ENCODE measurements around the gene WDR55.

WDR55 gene

GRCh38 chr5:140694276-140694675 lies 29.6 kb downstream of the WDR55 start:
- H4K20me1 ChIP-seq (ENCODE audit: insufficient read depth, low read length, poor library complexity, severe bottlenecking) = peaks cover 13% of the 10 kb centered on the region
- H3K9me2 ChIP-seq (replicated peaks; ENCODE audit: low read depth, low read length) = no peaks in the 10 kb centered on the region
- no peaks in the 10 kb centered on the region for H3K27me3 ChIP-seq (ENCODE audit: insufficient read depth, low read length, poor library complexity, severe bottlenecking)
- no peak for TF ChIP-seq EZH2phosphoT487 (IDR thresholded peaks at IDR 0.05; ENCODE audit: borderline replicate concordance)
- TF ChIP-seq, protein P1, sequence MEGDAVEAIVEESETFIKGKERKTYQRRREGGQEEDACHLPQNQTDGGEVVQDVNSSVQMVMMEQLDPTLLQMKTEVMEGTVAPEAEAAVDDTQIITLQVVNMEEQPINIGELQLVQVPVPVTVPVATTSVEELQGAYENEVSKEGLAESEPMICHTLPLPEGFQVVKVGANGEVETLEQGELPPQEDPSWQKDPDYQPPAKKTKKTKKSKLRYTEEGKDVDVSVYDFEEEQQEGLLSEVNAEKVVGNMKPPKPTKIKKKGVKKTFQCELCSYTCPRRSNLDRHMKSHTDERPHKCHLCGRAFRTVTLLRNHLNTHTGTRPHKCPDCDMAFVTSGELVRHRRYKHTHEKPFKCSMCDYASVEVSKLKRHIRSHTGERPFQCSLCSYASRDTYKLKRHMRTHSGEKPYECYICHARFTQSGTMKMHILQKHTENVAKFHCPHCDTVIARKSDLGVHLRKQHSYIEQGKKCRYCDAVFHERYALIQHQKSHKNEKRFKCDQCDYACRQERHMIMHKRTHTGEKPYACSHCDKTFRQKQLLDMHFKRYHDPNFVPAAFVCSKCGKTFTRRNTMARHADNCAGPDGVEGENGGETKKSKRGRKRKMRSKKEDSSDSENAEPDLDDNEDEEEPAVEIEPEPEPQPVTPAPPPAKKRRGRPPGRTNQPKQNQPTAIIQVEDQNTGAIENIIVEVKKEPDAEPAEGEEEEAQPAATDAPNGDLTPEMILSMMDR (conservative IDR thresholded peaks at IDR 0.05; ENCODE audit: low read length) = no peak
- no peak overlapping the region for H3K4me3 ChIP-seq (ENCODE audit: low read length, poor library complexity, severe bottlenecking)
- no peak overlapping the region for H2AFZ ChIP-seq (ENCODE audit: low read length)
- H3K9ac ChIP-seq (ENCODE audit: low read depth, low read length, poor library complexity, severe bottlenecking) = no peak overlapping the region
- peaks cover 51% of the 10 kb centered on the region for H3K79me2 ChIP-seq (ENCODE audit: insufficient read depth, low read length)
- peaks cover 13% of the 10 kb centered on the region for H3K4me1 ChIP-seq (ENCODE audit: insufficient read depth, low read length, poor library complexity, severe bottlenecking)
- no peaks in the 10 kb centered on the region for H3K9me3 ChIP-seq (ENCODE audit: insufficient read depth, low read depth, low read length)
- peak overlapping the region; percentile 82 for H3K4me2 ChIP-seq (ENCODE audit: low read depth, low read length, poor library complexity, severe bottlenecking)
- H3F3A ChIP-seq (ENCODE audit: low read depth) = no peaks in the 10 kb centered on the region
- peaks cover 44% of the 10 kb centered on the region; the same call in 1 of the 2 replicates for H3K36me3 ChIP-seq (ENCODE audit: insufficient read depth, low read length)

DNA sequence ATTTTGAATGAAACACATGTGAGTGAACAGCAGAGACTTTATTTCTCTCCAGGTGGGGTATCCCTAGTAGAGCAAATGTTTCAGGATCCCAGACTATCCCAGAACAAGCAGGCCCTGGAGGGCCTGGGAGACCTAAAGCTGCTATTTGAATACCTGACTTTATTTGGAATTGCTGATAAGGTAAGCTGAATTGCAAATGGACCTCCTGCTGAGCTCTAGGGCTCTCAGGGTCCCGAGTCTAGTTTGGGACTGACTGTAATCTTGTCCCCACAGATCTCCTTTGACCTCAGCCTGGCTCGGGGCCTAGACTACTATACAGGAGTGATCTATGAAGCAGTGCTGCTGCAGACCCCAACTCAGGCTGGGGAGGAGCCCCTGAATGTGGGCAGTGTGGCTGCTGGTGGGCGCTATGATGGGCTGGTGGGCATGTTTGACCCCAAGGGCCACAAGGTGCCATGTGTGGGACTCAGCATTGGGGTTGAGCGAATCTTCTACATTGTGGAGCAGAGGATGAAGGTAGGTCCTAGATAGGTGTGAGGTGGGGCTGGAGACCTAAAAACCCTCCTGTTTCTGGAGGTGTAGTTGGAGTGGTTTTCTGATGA lies 32.3 kb downstream of the WDR55 start:
- H4K20me1 ChIP-seq (ENCODE audit: insufficient read depth, low read length, poor library complexity, severe bottlenecking) = peaks cover 20% of the 10 kb centered on the region
- peaks cover 46% of the 10 kb centered on the region for H3K79me2 ChIP-seq (ENCODE audit: insufficient read depth, low read length)
- H3K27me3 ChIP-seq (ENCODE audit: insufficient read depth, low read length, poor library complexity, severe bottlenecking) = no peaks in the 10 kb centered on the region
- no peak overlapping the region for H2AFZ ChIP-seq (ENCODE audit: low read length)
- H3K9me3 ChIP-seq (ENCODE audit: insufficient read depth, low read depth, low read length) = no peaks in the 10 kb centered on the region
- no peak overlapping the region for H3K9ac ChIP-seq (ENCODE audit: low read depth, low read length, poor library complexity, severe bottlenecking)
- no peak overlapping the region for H3K4me3 ChIP-seq (ENCODE audit: low read length, poor library complexity, severe bottlenecking)
- H3F3A ChIP-seq (ENCODE audit: low read depth) = no peaks in the 10 kb centered on the region
- H3K9me2 ChIP-seq (replicated peaks; ENCODE audit: low read depth, low read length) = no peaks in the 10 kb centered on the region
- H3K4me1 ChIP-seq (ENCODE audit: insufficient read depth, low read length, poor library complexity, severe bottlenecking) = peaks cover 21% of the 10 kb centered on the region
- peaks cover 47% of the 10 kb centered on the region; the same call in 1 of the 2 replicates for H3K36me3 ChIP-seq (ENCODE audit: insufficient read depth, low read length)
- no peak overlapping the region for H3K4me2 ChIP-seq (ENCODE audit: low read depth, low read length, poor library complexity, severe bottlenecking)
- TF ChIP-seq, protein P1 (conservative IDR thresholded peaks at IDR 0.05; ENCODE audit: low read length) = no peak
- no peak for TF ChIP-seq EZH2phosphoT487 (IDR thresholded peaks at IDR 0.05; ENCODE audit: borderline replicate concordance)

- H3F3A ChIP-seq (ENCODE audit: low read depth) = no peaks in the 10 kb centered on the region
- peaks cover 12% of the 10 kb centered on the region for H4K20me1 ChIP-seq (ENCODE audit: insufficient read depth, low read length, poor library complexity, severe bottlenecking)
- TF ChIP-seq EZH2phosphoT487 (IDR thresholded peaks at IDR 0.05; ENCODE audit: borderline replicate concordance) = no peak
- TF ChIP-seq, protein P1 (conservative IDR thresholded peaks at IDR 0.05; ENCODE audit: low read length) = no peak
- H2AFZ ChIP-seq (ENCODE audit: low read length) = peak within 1 kb of the TSS; percentile 58
- peak within 1 kb of the TSS; percentile 98 for H3K4me2 ChIP-seq (ENCODE audit: low read depth, low read length, poor library complexity, severe bottlenecking)
- no peaks in the 10 kb centered on the region for H3K9me3 ChIP-seq (ENCODE audit: insufficient read depth, low read depth, low read length)
- no peaks in the 10 kb centered on the region for H3K9me2 ChIP-seq (replicated peaks; ENCODE audit: low read depth, low read length)
- peaks cover 70% of the 10 kb centered on the region for H3K36me3 ChIP-seq (ENCODE audit: insufficient read depth, low read length)
- H3K4me3 ChIP-seq (ENCODE audit: low read length, poor library complexity, severe bottlenecking) = peak within 1 kb of the TSS; percentile 86
- peaks cover 17% of the 10 kb centered on the region for H3K4me1 ChIP-seq (ENCODE audit: insufficient read depth, low read length, poor library complexity, severe bottlenecking)
- H3K79me2 ChIP-seq (ENCODE audit: insufficient read depth, low read length) = peaks cover 20% of the 10 kb centered on the region
- peak within 1 kb of the TSS; percentile 78 for H3K9ac ChIP-seq (ENCODE audit: low read depth, low read length, poor library complexity, severe bottlenecking)
- H3K27me3 ChIP-seq (ENCODE audit: insufficient read depth, low read length, poor library complexity, severe bottlenecking) = no peaks in the 10 kb centered on the region
Measured at GRCh38 chr5:140700177-140701144, 35.8 kb downstream of the WDR55 start, which contains the start of gene ZMAT2. TSS of gene ZMAT2 (plus strand) at chr5:140700447. CDS start at chr5:140700461, 14 bp downstream.
